PFSK-1 (cell line): ENCODE measurements around the gene CLTCL1.

Source experiments
- POLR2AphosphoS5 ChIP-seq: IDR thresholded peaks from 2 replicates; pipeline ENCODE4 v1.6.1; 2012; ENCODE audit warnings: low read depth, mild to moderate bottlenecking, control low read depth, low read length, moderate library complexity
- TAF1 ChIP-seq: IDR thresholded peaks from 2 replicates; pipeline ENCODE4 v1.6.1; 2012; ENCODE audit warnings: low read length, control low read depth, borderline replicate concordance; ENCODE audit not compliant: insufficient read depth
- TF ChIP-seq, protein P1 (sequence below), 2 experiments: IDR thresholded peaks; 2 replicates each; pipeline versions ENCODE4 v1.6.1 to v1.8.0; 2011 to 2012; ENCODE audit warnings: low read depth in 2 of 2, low read length in 2 of 2, control low read depth in 1 of 2, inconsistent platforms in 1 of 2, mild to moderate bottlenecking in 1 of 2, moderate library complexity in 1 of 2; ENCODE audit not compliant: insufficient read depth in 1 of 2

DNA sequence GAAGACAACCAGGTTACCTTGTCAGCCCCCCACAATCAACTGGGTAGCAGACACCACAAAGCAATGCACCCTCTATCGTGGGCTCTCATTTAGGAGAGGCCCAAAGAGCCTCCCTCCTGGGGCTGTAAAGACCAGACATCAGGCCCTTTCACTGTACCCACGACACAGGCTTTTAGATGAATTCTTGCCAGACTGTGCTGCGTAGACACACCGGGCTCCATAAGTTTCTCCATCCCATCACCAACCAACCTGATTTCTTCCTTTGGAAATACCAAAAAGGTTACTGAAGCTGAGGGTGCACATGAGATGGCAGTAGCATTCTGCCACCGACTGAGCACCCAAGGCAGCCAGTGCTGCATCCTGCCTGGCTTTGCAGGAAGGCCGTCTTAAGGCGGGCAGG, 66.5 kb downstream of the CLTCL1 start:
- TF ChIP-seq, protein P1, sequence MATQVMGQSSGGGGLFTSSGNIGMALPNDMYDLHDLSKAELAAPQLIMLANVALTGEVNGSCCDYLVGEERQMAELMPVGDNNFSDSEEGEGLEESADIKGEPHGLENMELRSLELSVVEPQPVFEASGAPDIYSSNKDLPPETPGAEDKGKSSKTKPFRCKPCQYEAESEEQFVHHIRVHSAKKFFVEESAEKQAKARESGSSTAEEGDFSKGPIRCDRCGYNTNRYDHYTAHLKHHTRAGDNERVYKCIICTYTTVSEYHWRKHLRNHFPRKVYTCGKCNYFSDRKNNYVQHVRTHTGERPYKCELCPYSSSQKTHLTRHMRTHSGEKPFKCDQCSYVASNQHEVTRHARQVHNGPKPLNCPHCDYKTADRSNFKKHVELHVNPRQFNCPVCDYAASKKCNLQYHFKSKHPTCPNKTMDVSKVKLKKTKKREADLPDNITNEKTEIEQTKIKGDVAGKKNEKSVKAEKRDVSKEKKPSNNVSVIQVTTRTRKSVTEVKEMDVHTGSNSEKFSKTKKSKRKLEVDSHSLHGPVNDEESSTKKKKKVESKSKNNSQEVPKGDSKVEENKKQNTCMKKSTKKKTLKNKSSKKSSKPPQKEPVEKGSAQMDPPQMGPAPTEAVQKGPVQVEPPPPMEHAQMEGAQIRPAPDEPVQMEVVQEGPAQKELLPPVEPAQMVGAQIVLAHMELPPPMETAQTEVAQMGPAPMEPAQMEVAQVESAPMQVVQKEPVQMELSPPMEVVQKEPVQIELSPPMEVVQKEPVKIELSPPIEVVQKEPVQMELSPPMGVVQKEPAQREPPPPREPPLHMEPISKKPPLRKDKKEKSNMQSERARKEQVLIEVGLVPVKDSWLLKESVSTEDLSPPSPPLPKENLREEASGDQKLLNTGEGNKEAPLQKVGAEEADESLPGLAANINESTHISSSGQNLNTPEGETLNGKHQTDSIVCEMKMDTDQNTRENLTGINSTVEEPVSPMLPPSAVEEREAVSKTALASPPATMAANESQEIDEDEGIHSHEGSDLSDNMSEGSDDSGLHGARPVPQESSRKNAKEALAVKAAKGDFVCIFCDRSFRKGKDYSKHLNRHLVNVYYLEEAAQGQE (IDR thresholded peaks at IDR 0.05; ENCODE audit: insufficient read depth in 1 of 2, low read depth in 2 of 2, low read length in 2 of 2) = no peak
- TF ChIP-seq POLR2AphosphoS5 (no peak), TAF1 (no peak)
